SK-N-SH (cell line): ENCODE results near the gene LRRC45.

ENCODE experiments used
- CTCF ChIP-seq: fragments of 200-600 bp; sonication (generic); IDR thresholded peaks from 2 replicates; pipeline ENCODE4 v1.6.1; 2017; ENCODE audit warnings: antibody characterized with exemption, mild to moderate bottlenecking, moderate library complexity
- EP300 ChIP-seq, 2 experiments: IDR thresholded peaks; 2 replicates each; pipeline versions ENCODE4 v1.4.0 to v1.6.1; 2012; ENCODE audit warnings: borderline replicate concordance in 1 of 2, low read depth in 1 of 2, low read length in 1 of 2
- EZH2phosphoT487 ChIP-seq: fragments of 200-600 bp; sonication (generic); IDR thresholded peaks from 2 replicates; pipeline ENCODE4 v1.6.1; 2017; ENCODE audit warnings: low read depth, mixed run types, mild to moderate bottlenecking, antibody characterized with exemption, moderate library complexity, borderline replicate concordance
- GATA2 ChIP-seq: sonication (generic); formaldehyde crosslinking; IDR thresholded peaks from 2 replicates; pipeline ENCODE4 v1.5.0; 2020; ENCODE audit warnings: mild to moderate bottlenecking, missing genetic modification reagents
- POLR2AphosphoS5 ChIP-seq: IDR thresholded peaks from 2 replicates; pipeline ENCODE4 v1.6.1; 2012; ENCODE audit warnings: low read depth, low read length
- REST ChIP-seq: IDR thresholded peaks from 2 replicates; pipeline ENCODE4 v1.6.1; 2012; ENCODE audit warnings: mild to moderate bottlenecking, low read depth, low read length, moderate library complexity
- TAF1 ChIP-seq: IDR thresholded peaks from 2 replicates; pipeline ENCODE4 v1.6.1; 2012; ENCODE audit warnings: low read depth, mild to moderate bottlenecking, low read length, moderate library complexity, borderline replicate concordance
- ZBTB33 ChIP-seq: IDR thresholded peaks from 2 replicates; pipeline ENCODE4 v1.4.0; 2012; ENCODE audit warnings: low read depth, borderline replicate concordance
- TF ChIP-seq, protein P1 (sequence below): fragments of 150-350 bp; IDR thresholded peaks from 2 replicates; pipeline ENCODE4 v1.6.1; 2017; ENCODE audit warnings: antibody characterized with exemption, low read length, low read depth, borderline replicate concordance

GRCh38 chr17:81980707-81981343 is 42.3 kb upstream of the LRRC45 start:
- TF ChIP-seq ZBTB33 = no peak
- no peak for TF ChIP-seq CTCF
- TF ChIP-seq POLR2AphosphoS5 = no peak
- TF ChIP-seq GATA2 (CRISPR knock-in tag) = no peak
- no peak for TF ChIP-seq EP300 (IDR thresholded peaks at IDR 0.05; ENCODE audit: borderline replicate concordance in 1 of 2, low read depth in 1 of 2, low read length in 1 of 2)
- no peak for TF ChIP-seq EZH2phosphoT487
- TF ChIP-seq REST = no peak
- no peak for TF ChIP-seq TAF1
- TF ChIP-seq, protein P1, sequence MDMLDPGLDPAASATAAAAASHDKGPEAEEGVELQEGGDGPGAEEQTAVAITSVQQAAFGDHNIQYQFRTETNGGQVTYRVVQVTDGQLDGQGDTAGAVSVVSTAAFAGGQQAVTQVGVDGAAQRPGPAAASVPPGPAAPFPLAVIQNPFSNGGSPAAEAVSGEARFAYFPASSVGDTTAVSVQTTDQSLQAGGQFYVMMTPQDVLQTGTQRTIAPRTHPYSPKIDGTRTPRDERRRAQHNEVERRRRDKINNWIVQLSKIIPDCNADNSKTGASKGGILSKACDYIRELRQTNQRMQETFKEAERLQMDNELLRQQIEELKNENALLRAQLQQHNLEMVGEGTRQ = no peak
